HG03039 (cell line): ENCODE results near the gene C6orf141.

Source experiments
- ATAC-seq: cut with Tn5 transposase; IDR thresholded peaks from one replicate; pipeline ENCODE4 v1.9.1; 2021; ENCODE audit warnings: mild to moderate bottlenecking, moderate library complexity; ENCODE audit not compliant: unreplicated experiment

Gene C6orf141

GRCh38 chr6:49535795-49536194 lies 14.7 kb upstream of the C6orf141 start:
- ATAC-seq: no peak

GRCh38 chr6:49539102-49539501 lies 11.4 kb upstream of the C6orf141 start:
- ATAC-seq: no peak

GRCh38 chr6:49540614-49541013 lies 9.9 kb upstream of the C6orf141 start:
- ATAC-seq: no peak

- ATAC-seq: no peak
These were observed 9.2 kb upstream of the C6orf141 start for GRCh38 chr6:49541210-49541724.

GRCh38 chr6:49541936-49542335 lies 8.5 kb upstream of the C6orf141 start:
- ATAC-seq: no peak

- no peak for ATAC-seq
These were observed 7.2 kb upstream of the C6orf141 start for GRCh38 chr6:49543087-49543858.

- no peak for ATAC-seq
These were observed 4.1 kb upstream of the C6orf141 start for GRCh38 chr6:49546331-49546730.

GRCh38 chr6:49548613-49549304 lies 1.7 kb upstream of the C6orf141 start:
- ATAC-seq: no peak

- no peak for ATAC-seq
These were observed 577 bp upstream of the C6orf141 start for GRCh38 chr6:49549691-49550491.

- ATAC-seq: peak; percentile 34
These were observed 804 bp downstream of the C6orf141 start for GRCh38 chr6:49551078-49551865.

- ATAC-seq: peak; percentile 48
These were observed 1.3 kb downstream of the C6orf141 start for GRCh38 chr6:49551866-49552129.

- ATAC-seq: no peak
These were observed 2.1 kb downstream of the C6orf141 start for GRCh38 chr6:49552596-49552995.

- ATAC-seq: no peak
These were observed 2.9 kb downstream of the C6orf141 start for GRCh38 chr6:49553384-49553783.

- no peak for ATAC-seq
These were observed 5.5 kb downstream of the C6orf141 start for GRCh38 chr6:49555951-49556350.

GRCh38 chr6:49556429-49556837 lies 6.0 kb downstream of the C6orf141 start:
- ATAC-seq: no peak

GRCh38 chr6:49557177-49557576 lies 6.7 kb downstream of the C6orf141 start:
- no peak for ATAC-seq

GRCh38 chr6:49558238-49558637 lies 7.8 kb downstream of the C6orf141 start:
- no peak for ATAC-seq

- no peak for ATAC-seq
These were observed 12.8 kb downstream of the C6orf141 start for GRCh38 chr6:49563006-49563886.

- no peak for ATAC-seq
These were observed 14.1 kb downstream of the C6orf141 start for GRCh38 chr6:49564552-49564951.

GRCh38 chr6:49565261-49565660 lies 14.8 kb downstream of the C6orf141 start:
- no peak for ATAC-seq
